Upper lobe of right lung (tissue), 1 donor: ENCODE results near the gene WWP2. TPM values are rescaled to one million over a fixed set of nuclear protein-coding genes. Genes with fewer than 3 reads are reported as not detected.

Experiments
- ATAC-seq: fragments of 200-7000 bp; cut with Tn5 transposase; one replicate; pipeline ENCODE4 v1.9.1; 2020; ENCODE audit warnings: mild to moderate bottlenecking, moderate library complexity
- DNase-seq: peaks from one replicate; pipeline ENCODE4 v3.0.0-alpha.2; 2020
- H3K27ac ChIP-seq: fragments of 200-600 bp; one replicate; pipeline ENCODE4 v1.8.0; 2022
- H3K27me3 ChIP-seq: fragments of 200-600 bp; one replicate; pipeline ENCODE4 v1.8.0; 2022; ENCODE audit warnings: mild to moderate bottlenecking
- H3K36me3 ChIP-seq: fragments of 200-600 bp; one replicate; pipeline ENCODE4 v1.8.0; 2022
- H3K4me1 ChIP-seq: fragments of 200-600 bp; one replicate; pipeline ENCODE4 v1.8.0; 2022
- H3K4me3 ChIP-seq: fragments of 200-600 bp; one replicate; pipeline ENCODE4 v1.8.0; 2022; ENCODE audit warnings: mild to moderate bottlenecking
- H3K9me3 ChIP-seq: fragments of 200-600 bp; one replicate; pipeline ENCODE4 v1.8.0; 2022
- intact Hi-C: fragments of 100-400 bp; cut with DNase I; formaldehyde crosslinking; loops from one replicate; pipeline ENCODE4 v1.11.0; 2022
- total RNA-seq: library from RNA; stranded (reverse); fragmentation: NEBNext Ultra II Directional; extraction: Animal tissue kit (Norgen Biotek cat#: 25700); gene quantifications from one replicate; pipeline ENCODE4 v1.2.1, GENCODE V29; 2021
- TF ChIP-seq, protein P1 (sequence below): fragments of 200-600 bp; IDR thresholded peaks from one replicate; pipeline ENCODE4 v1.8.0; 2022; ENCODE audit warnings: antibody characterized with exemption
- donor health status: DM: no; HTN: yes; CAD: no; lungs with severe emphysema.

Gene WWP2
- total RNA-seq, 1 donor from 2014 or later: 71.9 TPM

DNA sequence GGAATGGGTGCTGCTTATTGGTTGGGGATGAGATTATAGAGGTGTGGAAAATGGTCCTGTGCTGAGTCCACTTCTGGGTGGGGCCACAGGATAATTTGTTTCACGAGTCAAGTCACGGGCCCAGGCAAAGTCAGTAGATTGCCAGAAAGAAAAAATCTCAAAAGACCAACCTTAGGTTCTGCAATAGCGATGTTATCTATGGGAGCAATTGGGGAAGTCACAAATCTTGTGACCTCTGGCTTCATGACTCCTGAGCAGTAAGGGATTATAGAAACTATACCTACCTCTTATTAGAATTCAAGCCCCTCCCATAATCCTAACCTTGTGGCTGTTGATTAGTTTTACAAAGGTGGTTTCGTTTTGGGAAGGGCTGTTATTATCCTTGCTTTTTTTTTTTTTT is 31.4 kb downstream of the WWP2 start:
- ATAC-seq (no peak), DNase-seq (peak; percentile 6)
- H3K27ac ChIP-seq: no peak overlapping the region
- H3K4me3 ChIP-seq: no peak overlapping the region
- TF ChIP-seq, protein P1, sequence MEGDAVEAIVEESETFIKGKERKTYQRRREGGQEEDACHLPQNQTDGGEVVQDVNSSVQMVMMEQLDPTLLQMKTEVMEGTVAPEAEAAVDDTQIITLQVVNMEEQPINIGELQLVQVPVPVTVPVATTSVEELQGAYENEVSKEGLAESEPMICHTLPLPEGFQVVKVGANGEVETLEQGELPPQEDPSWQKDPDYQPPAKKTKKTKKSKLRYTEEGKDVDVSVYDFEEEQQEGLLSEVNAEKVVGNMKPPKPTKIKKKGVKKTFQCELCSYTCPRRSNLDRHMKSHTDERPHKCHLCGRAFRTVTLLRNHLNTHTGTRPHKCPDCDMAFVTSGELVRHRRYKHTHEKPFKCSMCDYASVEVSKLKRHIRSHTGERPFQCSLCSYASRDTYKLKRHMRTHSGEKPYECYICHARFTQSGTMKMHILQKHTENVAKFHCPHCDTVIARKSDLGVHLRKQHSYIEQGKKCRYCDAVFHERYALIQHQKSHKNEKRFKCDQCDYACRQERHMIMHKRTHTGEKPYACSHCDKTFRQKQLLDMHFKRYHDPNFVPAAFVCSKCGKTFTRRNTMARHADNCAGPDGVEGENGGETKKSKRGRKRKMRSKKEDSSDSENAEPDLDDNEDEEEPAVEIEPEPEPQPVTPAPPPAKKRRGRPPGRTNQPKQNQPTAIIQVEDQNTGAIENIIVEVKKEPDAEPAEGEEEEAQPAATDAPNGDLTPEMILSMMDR: no peak
- H3K36me3 ChIP-seq: peaks cover 9% of the 10 kb centered on the region
- intact Hi-C loops: loop anchor here (10.0 kb wide), 1 partner anchor 141 kb away; no protein-coding TSS in a partner anchor
- no peaks in the 10 kb centered on the region for H3K4me1 ChIP-seq
- H3K9me3 ChIP-seq: no peaks in the 10 kb centered on the region
- no peaks in the 10 kb centered on the region for H3K27me3 ChIP-seq

DNA sequence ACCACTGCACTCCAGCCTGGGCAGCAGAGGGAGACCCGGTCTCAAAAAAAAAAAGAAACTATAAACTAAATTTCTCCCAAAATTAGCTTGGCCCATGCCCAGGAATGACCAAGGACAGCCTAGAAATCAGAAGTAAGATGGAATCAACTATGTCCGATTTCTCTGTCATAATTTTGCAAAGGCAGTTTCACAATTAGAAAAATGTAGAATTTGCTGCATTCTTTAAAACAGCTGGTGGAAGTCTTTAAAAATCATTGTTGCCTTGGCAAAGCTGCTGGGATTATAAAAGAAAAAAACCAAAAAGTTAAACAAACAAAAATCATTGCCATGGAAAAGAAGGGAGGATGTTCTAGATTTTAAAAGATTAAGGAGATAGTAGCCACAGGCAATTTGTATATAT is 32.4 kb downstream of the WWP2 start:
- Histone ChIP-seq H3K9me3 (no peaks in the 10 kb centered on the region), H3K36me3 (peaks cover 7% of the 10 kb centered on the region), H3K27me3 (no peaks in the 10 kb centered on the region), H3K4me1 (no peaks in the 10 kb centered on the region), H3K27ac (peak overlapping the region; percentile 51), H3K4me3 (no peak overlapping the region)
- TF ChIP-seq, protein P1: no peak
- no peak for DNase-seq
- intact Hi-C loops: loop anchor here (10.0 kb wide), 1 partner anchor 140 kb away; no protein-coding TSS in a partner anchor
- no peak for ATAC-seq

DNA sequence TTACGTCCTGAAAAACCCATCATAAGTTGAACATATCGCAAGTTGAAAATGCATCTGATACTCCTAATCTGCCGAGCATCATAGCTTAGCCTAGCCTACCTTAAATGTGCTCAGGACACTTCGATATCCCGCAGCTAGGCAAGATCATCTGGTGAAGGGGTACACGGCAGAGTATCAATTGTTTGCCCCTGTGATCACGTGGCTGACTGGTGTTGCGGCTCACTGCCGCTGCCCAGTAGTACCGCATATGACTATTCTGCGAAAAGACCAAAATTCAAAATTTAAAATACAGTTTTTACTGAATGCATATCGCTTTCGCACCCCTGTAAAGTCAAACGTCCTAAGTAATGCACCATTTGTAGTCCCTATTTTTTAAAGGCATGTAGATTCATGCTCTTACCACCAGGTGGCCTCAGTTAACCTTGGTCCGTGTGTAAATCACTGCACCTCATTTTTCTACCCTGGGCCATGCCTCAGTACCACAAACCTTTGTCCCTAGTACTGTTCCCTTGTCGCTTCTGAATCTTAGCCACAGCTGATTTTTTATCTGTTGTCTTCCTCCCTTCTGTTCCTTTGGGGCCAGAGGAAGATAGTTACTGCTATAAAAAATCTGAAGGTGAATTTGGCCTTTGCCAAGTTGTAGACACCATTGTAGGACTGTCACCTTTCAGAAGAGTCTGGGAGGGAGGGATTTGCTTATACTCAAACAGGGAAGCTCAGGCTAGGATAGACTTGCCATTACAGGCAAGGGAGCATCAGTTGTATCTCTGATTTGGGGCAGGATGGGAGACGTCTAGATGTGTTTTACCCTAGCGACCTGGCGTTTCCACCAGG is 34.4 kb downstream of the WWP2 start:
- ATAC-seq (peak; percentile 93), DNase-seq (peak; percentile 36)
- H3K4me1 ChIP-seq: no peaks in the 10 kb centered on the region
- H3K27ac ChIP-seq: no peak overlapping the region
- H3K36me3 ChIP-seq: peaks cover 22% of the 10 kb centered on the region
- H3K9me3 ChIP-seq: no peaks in the 10 kb centered on the region
- no peak overlapping the region for H3K4me3 ChIP-seq
- H3K27me3 ChIP-seq: no peaks in the 10 kb centered on the region
- TF ChIP-seq, protein P1: peak; percentile 93
- intact Hi-C loops: loop anchor here (10.0 kb wide), 1 partner anchor 138 kb away; no protein-coding TSS in a partner anchor

DNA sequence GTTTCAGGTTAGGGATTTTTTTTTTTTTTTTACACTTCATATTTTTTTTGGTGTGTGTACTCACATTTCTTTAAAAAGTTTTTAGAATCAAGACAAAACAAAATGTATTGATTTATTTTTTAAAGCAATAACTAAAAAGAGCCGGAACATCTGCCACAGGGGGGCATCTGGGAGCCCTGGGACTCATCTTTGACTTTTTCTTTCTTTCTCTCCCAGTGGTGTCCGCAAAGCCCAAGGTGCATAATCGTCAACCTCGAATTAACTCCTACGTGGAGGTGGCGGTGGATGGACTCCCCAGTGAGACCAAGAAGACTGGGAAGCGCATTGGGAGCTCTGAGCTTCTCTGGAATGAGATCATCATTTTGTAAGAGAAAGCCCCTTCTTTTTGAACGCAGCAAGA is 36.3 kb downstream of the WWP2 start:
- no peak overlapping the region for H3K4me3 ChIP-seq
- no peak overlapping the region for H3K27ac ChIP-seq
- DNase-seq (peak; percentile 11), ATAC-seq (no peak)
- TF ChIP-seq, protein P1: peak; percentile 15
- peaks cover 41% of the 10 kb centered on the region for H3K36me3 ChIP-seq
- no peaks in the 10 kb centered on the region for H3K9me3 ChIP-seq
- intact Hi-C loops: loop anchor here (10.0 kb wide), 1 partner anchor 136 kb away; no protein-coding TSS in a partner anchor
- H3K4me1 ChIP-seq: no peaks in the 10 kb centered on the region
- no peaks in the 10 kb centered on the region for H3K27me3 ChIP-seq

DNA sequence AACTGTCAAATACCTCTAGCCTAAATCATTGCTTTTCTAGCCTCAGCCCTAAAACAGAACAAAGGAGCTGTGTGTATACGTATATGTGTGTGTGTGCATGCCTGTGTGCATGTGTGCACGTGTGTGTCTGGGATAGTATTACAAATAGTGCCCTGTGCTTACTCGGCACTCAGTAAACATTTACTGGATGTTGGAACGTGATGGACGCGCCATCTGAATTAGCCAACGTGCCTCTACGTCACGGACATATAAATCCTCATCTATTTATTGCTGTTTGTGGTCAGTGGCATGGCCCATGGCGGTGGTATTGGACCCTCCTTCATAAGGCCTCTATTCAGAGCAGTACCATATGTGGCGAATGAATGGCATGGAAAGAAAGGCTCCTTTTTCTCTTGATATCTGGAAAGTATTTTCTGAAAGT is 37.5 kb downstream of the WWP2 start:
- Histone ChIP-seq H3K4me3 (no peak overlapping the region), H3K36me3 (peaks cover 49% of the 10 kb centered on the region), H3K4me1 (no peaks in the 10 kb centered on the region), H3K27ac (no peak overlapping the region), H3K27me3 (no peaks in the 10 kb centered on the region), H3K9me3 (no peaks in the 10 kb centered on the region)
- peak; percentile 6 for DNase-seq
- intact Hi-C loops: loop anchor here (10.0 kb wide), 1 partner anchor 135 kb away; no protein-coding TSS in a partner anchor
- TF ChIP-seq, protein P1: no peak
- no peak for ATAC-seq
